ENCODE data around the gene PHF21A.

The PHF21A gene

GRCh38 chr11:46050003-46050461 lies 71.2 kb downstream of the PHF21A start:
- H3K27me3 ChIP-seq (ENCODE audit: low read length): no peaks in the 10 kb centered on the region
- no peaks in the 10 kb centered on the region for H3K9me3 ChIP-seq (ENCODE audit: insufficient read depth, low read length)
- H4K20me1 ChIP-seq (ENCODE audit: low read depth, low read length): no peaks in the 10 kb centered on the region
- TF ChIP-seq EZH2phosphoT487 (conservative IDR thresholded peaks at IDR 0.05; ENCODE audit: low read length) (no peak), CTCF (IDR thresholded peaks at IDR 0.05; ENCODE audit: insufficient read depth, low read length, poor library complexity, severe bottlenecking) (no peak)
- no peak overlapping the region for H3K27ac ChIP-seq (ENCODE audit: low read depth, low read length)
- no peaks in the 10 kb centered on the region for H3K36me3 ChIP-seq (ENCODE audit: low read length)
- no peaks in the 10 kb centered on the region for H3K9me2 ChIP-seq (replicated peaks; ENCODE audit: insufficient read depth, low read length)
- H3K9ac ChIP-seq (ENCODE audit: low read length): no peak overlapping the region
- H3K79me2 ChIP-seq (ENCODE audit: insufficient read depth, low read length): no peaks in the 10 kb centered on the region
- no peaks in the 10 kb centered on the region for H3F3A ChIP-seq (ENCODE audit: insufficient read depth)
- no peak overlapping the region for H3K4me2 ChIP-seq (ENCODE audit: low read depth, low read length, poor library complexity, severe bottlenecking)
- no peak overlapping the region for H2AFZ ChIP-seq (ENCODE audit: low read depth, low read length, severe bottlenecking)
- no peak overlapping the region for H3K4me3 ChIP-seq (ENCODE audit: insufficient read depth, low read length, poor library complexity, severe bottlenecking)

GRCh38 chr11:46049325-46049897 lies 71.8 kb downstream of the PHF21A start:
- TF ChIP-seq CTCF (IDR thresholded peaks at IDR 0.05; ENCODE audit: insufficient read depth, low read length, poor library complexity, severe bottlenecking): no peak
- no peak for TF ChIP-seq EZH2phosphoT487 (conservative IDR thresholded peaks at IDR 0.05; ENCODE audit: low read length)
- H3K27ac ChIP-seq (ENCODE audit: low read depth, low read length): no peak overlapping the region
- H3F3A ChIP-seq (ENCODE audit: insufficient read depth): no peaks in the 10 kb centered on the region
- H4K20me1 ChIP-seq (ENCODE audit: low read depth, low read length): no peaks in the 10 kb centered on the region
- no peaks in the 10 kb centered on the region for H3K9me3 ChIP-seq (ENCODE audit: insufficient read depth, low read length)
- no peaks in the 10 kb centered on the region for H3K79me2 ChIP-seq (ENCODE audit: insufficient read depth, low read length)
- no peaks in the 10 kb centered on the region for H3K36me3 ChIP-seq (ENCODE audit: low read length)
- H3K4me3 ChIP-seq (ENCODE audit: insufficient read depth, low read length, poor library complexity, severe bottlenecking): no peak overlapping the region
- no peak overlapping the region for H3K4me2 ChIP-seq (ENCODE audit: low read depth, low read length, poor library complexity, severe bottlenecking)
- no peak overlapping the region for H2AFZ ChIP-seq (ENCODE audit: low read depth, low read length, severe bottlenecking)
- H3K9ac ChIP-seq (ENCODE audit: low read length): no peak overlapping the region
- H3K27me3 ChIP-seq (ENCODE audit: low read length): no peaks in the 10 kb centered on the region
- H3K9me2 ChIP-seq (replicated peaks; ENCODE audit: insufficient read depth, low read length): no peaks in the 10 kb centered on the region

- no peaks in the 10 kb centered on the region for H3K27me3 ChIP-seq (ENCODE audit: low read length)
- H4K20me1 ChIP-seq (ENCODE audit: low read depth, low read length): no peaks in the 10 kb centered on the region
- no peak for TF ChIP-seq EZH2phosphoT487 (conservative IDR thresholded peaks at IDR 0.05; ENCODE audit: low read length)
- TF ChIP-seq CTCF (IDR thresholded peaks at IDR 0.05; ENCODE audit: insufficient read depth, low read length, poor library complexity, severe bottlenecking): no peak
- H3F3A ChIP-seq (ENCODE audit: insufficient read depth): no peaks in the 10 kb centered on the region
- H2AFZ ChIP-seq (ENCODE audit: low read depth, low read length, severe bottlenecking): no peak overlapping the region
- H3K9me3 ChIP-seq (ENCODE audit: insufficient read depth, low read length): no peaks in the 10 kb centered on the region
- H3K27ac ChIP-seq (ENCODE audit: low read depth, low read length): no peak overlapping the region
- no peaks in the 10 kb centered on the region for H3K79me2 ChIP-seq (ENCODE audit: insufficient read depth, low read length)
- no peak overlapping the region for H3K4me3 ChIP-seq (ENCODE audit: insufficient read depth, low read length, poor library complexity, severe bottlenecking)
- no peak overlapping the region for H3K9ac ChIP-seq (ENCODE audit: low read length)
- H3K4me2 ChIP-seq (ENCODE audit: low read depth, low read length, poor library complexity, severe bottlenecking): no peak overlapping the region
- no peaks in the 10 kb centered on the region for H3K9me2 ChIP-seq (replicated peaks; ENCODE audit: insufficient read depth, low read length)
- no peaks in the 10 kb centered on the region for H3K36me3 ChIP-seq (ENCODE audit: low read length)
Measured at GRCh38 chr11:46048198-46048597, 73.1 kb downstream of the PHF21A start.
